ENCODE results near the gene OPRM1. TPM values are rescaled to one million over a fixed set of nuclear protein-coding genes. Genes with fewer than 3 reads are reported as not detected.
"Not testable (repeated sequence)": the region's sequence is repeated elsewhere in the genome, so short reads cannot be mapped to it uniquely, and the experiment has no call there.

The OPRM1 gene
- total RNA-seq, 2 experiments from 2014 or later, result not detected

GRCh38 chr6:154241061-154241460 is 202.0 kb downstream of the OPRM1 start:
- ATAC-seq (peak; percentile 50), DNase-seq (peak; percentile 54)
- H3K27me3 Mint-ChIP-seq; POLR2A ChIA-PET; H3K9me3 Mint-ChIP-seq (ENCODE audit: low read depth): not testable (repeated sequence)
- Mint-ChIP-seq H3K36me3 (ENCODE audit: low read depth) (peaks cover 26% of the 10 kb centered on the region), H3K4me3 (peak overlapping the region; percentile 47), H3K4me1 (peaks cover 83% of the 10 kb centered on the region), H3K27ac (peak overlapping the region; percentile 98)
- intact Hi-C loops (cut with DNase I, micrococcal nuclease), result loop anchor here (1.0 to 10.0 kb wide), 5 partner anchors 9 to 1174 kb away; partner anchors contain the start of genes SCAF8 (in 1 of the 2) and TFB1M (in 1 of the 2)
- CTCF ChIA-PET, result interaction anchor here (0.7 to 1.8 kb wide), 7 partner anchors 8 to 84 kb away, joined by 3 to 5 read pairs (median 4); no protein-coding TSS in a partner anchor

GRCh38 chr6:154241581-154241980 is 202.5 kb downstream of the OPRM1 start:
- ChIA-PET CTCF (interaction anchor here (0.7 to 1.8 kb wide), 10 partner anchors 9 to 85 kb away, joined by 3 to 5 read pairs (median 4); no protein-coding TSS in a partner anchor), POLR2A (no interaction called here)
- intact Hi-C loops (cut with DNase I, micrococcal nuclease), result loop anchor here (1.0 to 10.0 kb wide), 5 partner anchors 9 to 1173 kb away; partner anchors contain the start of genes SCAF8 (in 1 of the 2) and TFB1M (in 1 of the 2)
- Mint-ChIP-seq H3K27me3 (no peaks in the 10 kb centered on the region), H3K4me1 (peaks cover 80% of the 10 kb centered on the region), H3K36me3 (ENCODE audit: low read depth) (peaks cover 30% of the 10 kb centered on the region), H3K27ac (peak overlapping the region; percentile 98), H3K4me3 (peak overlapping the region; percentile 7), H3K9me3 (ENCODE audit: low read depth) (peaks cover 6% of the 10 kb centered on the region)
- DNase-seq (peak; percentile 22), ATAC-seq (no peak)

GRCh38 chr6:154242617-154243357 is 203.7 kb downstream of the OPRM1 start:
- ChIA-PET CTCF (interaction anchor here (0.8 to 1.4 kb wide), 3 partner anchors 8 to 31 kb away, joined by 3 read pairs; no protein-coding TSS in a partner anchor), POLR2A (no interaction called here)
- Mint-ChIP-seq H3K4me1 (peaks cover 75% of the 10 kb centered on the region), H3K9me3 (ENCODE audit: low read depth) (peaks cover 6% of the 10 kb centered on the region), H3K4me3 (peak overlapping the region; percentile 6), H3K27ac (peak overlapping the region; percentile 87), H3K27me3 (no peaks in the 10 kb centered on the region), H3K36me3 (ENCODE audit: low read depth) (peaks cover 30% of the 10 kb centered on the region)
- no peak for ATAC-seq
- no peak for DNase-seq
- intact Hi-C loops (cut with DNase I, micrococcal nuclease), result loop anchor here in 1 of 2 experiments (5.0 to 10.0 kb wide), 4 partner anchors 490 to 1172 kb away; partner anchors contain the start of genes SCAF8 and TFB1M

GRCh38 chr6:154243793-154244750 is 205.0 kb downstream of the OPRM1 start:
- DNase-seq (no peak), ATAC-seq (no peak)
- Mint-ChIP-seq H3K4me1 (peaks cover 81% of the 10 kb centered on the region), H3K4me3 (peak overlapping the region; percentile 79), H3K27me3 (peaks cover 2% of the 10 kb centered on the region), H3K9me3 (ENCODE audit: low read depth) (peaks cover 6% of the 10 kb centered on the region), H3K36me3 (ENCODE audit: low read depth) (peaks cover 30% of the 10 kb centered on the region), H3K27ac (peak overlapping the region; percentile 87)
- intact Hi-C loops (cut with DNase I, micrococcal nuclease), result loop anchor here in 1 of 2 experiments (5.0 to 10.0 kb wide), 4 partner anchors 488 to 1171 kb away; partner anchors contain the start of genes SCAF8 and TFB1M
- ChIA-PET CTCF (interaction anchor here (0.6 to 5.6 kb wide), 4 partner anchors 11 to 198 kb away, joined by 3 to 36 read pairs (median 4); no protein-coding TSS in a partner anchor), POLR2A (no interaction called here)

- intact Hi-C loops (cut with DNase I, micrococcal nuclease), result loop anchor here in 1 of 2 experiments (5.0 to 10.0 kb wide), 6 partner anchors 362 to 1263 kb away; partner anchors contain the start of genes FBXO5, MTRF1L and TFB1M
- no peak for ATAC-seq
- peak overlapping the region; percentile 79 for H3K4me3 Mint-ChIP-seq
These were observed 206.5 kb downstream of the OPRM1 start for GRCh38 chr6:154245506-154245905.

GRCh38 chr6:154246723-154247118 is 207.7 kb downstream of the OPRM1 start:
- DNase-seq, result no peak
- intact Hi-C loops (cut with DNase I, micrococcal nuclease), result loop anchor here (1.0 to 10.0 kb wide), 9 partner anchors 14 to 1264 kb away; partner anchors contain the start of genes FBXO5 (in 1 of the 2), MTRF1L (in 1 of the 2) and TFB1M (in 1 of the 2)
- peaks cover 6% of the 10 kb centered on the region for H3K9me3 Mint-ChIP-seq (ENCODE audit: low read depth)
- peaks cover 27% of the 10 kb centered on the region for H3K36me3 Mint-ChIP-seq (ENCODE audit: low read depth)
- peak overlapping the region; percentile 89 for H3K27ac Mint-ChIP-seq
- peaks cover 4% of the 10 kb centered on the region for H3K27me3 Mint-ChIP-seq
- ChIA-PET CTCF (interaction anchor here (0.6 to 5.6 kb wide), 6 partner anchors 10 to 159 kb away, joined by 3 to 36 read pairs (median 4); no protein-coding TSS in a partner anchor), POLR2A (interaction anchor here (1.3 kb wide), 1 partner anchor 29 kb away, joined by 5 read pairs; no protein-coding TSS in a partner anchor)
- H3K4me1 Mint-ChIP-seq, result peaks cover 80% of the 10 kb centered on the region
- peak overlapping the region; percentile 79 for H3K4me3 Mint-ChIP-seq
- ATAC-seq, result no peak

More at GRCh38 chr6:154245506-154245905, 206.5 kb downstream of the OPRM1 start:
- peaks cover 29% of the 10 kb centered on the region for H3K36me3 Mint-ChIP-seq (ENCODE audit: low read depth)
- H3K27ac Mint-ChIP-seq, result peak overlapping the region; percentile 87
- ChIA-PET CTCF (interaction anchor here (0.6 to 5.6 kb wide), 6 partner anchors 8 to 926 kb away, joined by 3 to 36 read pairs (median 4); no protein-coding TSS in a partner anchor), POLR2A (interaction anchor here (1.4 kb wide), 1 partner anchor 14 kb away, joined by 7 read pairs; no protein-coding TSS in a partner anchor)
- H3K9me3 Mint-ChIP-seq (ENCODE audit: low read depth), result peaks cover 6% of the 10 kb centered on the region
- peak; percentile 24 for DNase-seq
- H3K27me3 Mint-ChIP-seq, result peaks cover 2% of the 10 kb centered on the region
- H3K4me1 Mint-ChIP-seq, result peaks cover 79% of the 10 kb centered on the region

GRCh38 chr6:154247119-154247861 is 208.2 kb downstream of the OPRM1 start:
- DNase-seq, result peak; percentile 62
- H3K27ac Mint-ChIP-seq, result peak overlapping the region; percentile 89

GRCh38 chr6:154249499-154250298 is 210.7 kb downstream of the OPRM1 start:
- H3K4me3 Mint-ChIP-seq, result peak overlapping the region; percentile 62
- ATAC-seq (peak; percentile 55), DNase-seq (peak; percentile 53)
- peak overlapping the region; percentile 89 for H3K27ac Mint-ChIP-seq
- peaks cover 70% of the 10 kb centered on the region for H3K4me1 Mint-ChIP-seq
- H3K36me3 Mint-ChIP-seq (ENCODE audit: low read depth), result peaks cover 10% of the 10 kb centered on the region
- H3K27me3 Mint-ChIP-seq, result peaks cover 6% of the 10 kb centered on the region
- intact Hi-C loops (cut with DNase I, micrococcal nuclease), result loop anchor here (1.0 to 10.0 kb wide), 12 partner anchors 8 to 1267 kb away; partner anchors contain the start of genes FBXO5 (in 1 of the 2), MTRF1L (in 1 of the 2) and TFB1M (in 1 of the 2)
- POLR2A ChIA-PET, result no interaction called here
- H3K9me3 Mint-ChIP-seq (ENCODE audit: low read depth), result peaks cover 7% of the 10 kb centered on the region
- CTCF ChIA-PET, result interaction anchor here (0.6 to 5.6 kb wide), 3 partner anchors 17 to 90 kb away, joined by 3 to 36 read pairs (median 12); no protein-coding TSS in a partner anchor

More at GRCh38 chr6:154247119-154247861, 208.2 kb downstream of the OPRM1 start:
- ATAC-seq, result peak; percentile 57
- intact Hi-C loops (cut with DNase I, micrococcal nuclease), result loop anchor here (1.0 to 10.0 kb wide), 9 partner anchors 15 to 1265 kb away; partner anchors contain the start of genes FBXO5 (in 1 of the 2), MTRF1L (in 1 of the 2) and TFB1M (in 1 of the 2)
- Mint-ChIP-seq H3K4me3 (peak overlapping the region; percentile 79), H3K9me3 (ENCODE audit: low read depth) (peaks cover 6% of the 10 kb centered on the region), H3K27me3 (peaks cover 6% of the 10 kb centered on the region), H3K36me3 (ENCODE audit: low read depth) (peaks cover 23% of the 10 kb centered on the region), H3K4me1 (peaks cover 80% of the 10 kb centered on the region)
- POLR2A ChIA-PET, result interaction anchor here (0.6 to 1.3 kb wide), 5 partner anchors 15 to 122 kb away, joined by 3 to 5 read pairs (median 4); no protein-coding TSS in a partner anchor
- CTCF ChIA-PET, result interaction anchor here (0.6 to 5.6 kb wide), 11 partner anchors 8 to 158 kb away, joined by 3 to 36 read pairs (median 5); no protein-coding TSS in a partner anchor

- POLR2A ChIA-PET, result interaction anchor here (0.7 to 1.1 kb wide), 2 partner anchors 33 to 39 kb away, joined by 3 read pairs; no protein-coding TSS in a partner anchor
- no peak overlapping the region for H3K4me3 Mint-ChIP-seq
- H3K4me1 Mint-ChIP-seq, result peaks cover 60% of the 10 kb centered on the region
- intact Hi-C loops (cut with DNase I, micrococcal nuclease), result loop anchor here (2.0 to 5.0 kb wide), 2 partner anchors 101 to 104 kb away; no protein-coding TSS in a partner anchor
- peaks cover 17% of the 10 kb centered on the region for H3K9me3 Mint-ChIP-seq (ENCODE audit: low read depth)
- H3K27me3 Mint-ChIP-seq, result peaks cover 6% of the 10 kb centered on the region
- H3K27ac Mint-ChIP-seq, result no peak overlapping the region
- no peak for ATAC-seq
- H3K36me3 Mint-ChIP-seq (ENCODE audit: low read depth), result peaks cover 18% of the 10 kb centered on the region
- CTCF ChIA-PET, result interaction anchor here (0.6 to 2.8 kb wide), 10 partner anchors 9 to 94 kb away, joined by 3 to 21 read pairs (median 3); no protein-coding TSS in a partner anchor
- peak; percentile 38 for DNase-seq
These were observed 212.1 kb downstream of the OPRM1 start for GRCh38 chr6:154251116-154251515.
